ENCODE results near the gene GPR87. TPM values are rescaled to one million over a fixed set of nuclear protein-coding genes. Genes with fewer than 3 reads are reported as not detected.
A peak's percentile ranks its signal among the peaks of the same experiment; 100 is the strongest.

Gene GPR87
- total RNA-seq, 2 donors from 2014 or later: 0.70 to 2.2 TPM

GRCh38 chr3:151329363-151329762, 12.7 kb upstream of the GPR87 start, which contains the start of gene P2RY13:
Gene P2RY13, minus strand, starts transcription at chr3:151329549. Its CDS starts 21 bp downstream, at chr3:151329528.
- peaks cover 17% of the 10 kb centered on the region for H3K4me1 Mint-ChIP-seq (ENCODE audit: low read depth)
- H3K36me3 Mint-ChIP-seq (ENCODE audit: insufficient read depth in 2 of 2): no peaks in the 10 kb centered on the region
- no peak within 1 kb of the TSS for H3K27ac Mint-ChIP-seq
- no peaks in the 10 kb centered on the region for H3K9me3 Mint-ChIP-seq
- peak within 1 kb of the TSS; percentile 54 to 63 for H3K4me3 Mint-ChIP-seq
- peaks cover 23% of the 10 kb centered on the region for H3K27me3 Mint-ChIP-seq (ENCODE audit: low read depth)
- DNase-seq (no peak), ATAC-seq (replicated peaks in 1 of 2) (no peak)

GRCh38 chr3:151328298-151328995, 11.8 kb upstream of the GPR87 start:
- peak; percentile 81 to 87 for ATAC-seq (replicated peaks in 1 of 2)
- no peaks in the 10 kb centered on the region for H3K36me3 Mint-ChIP-seq (ENCODE audit: insufficient read depth in 2 of 2)
- H3K9me3 Mint-ChIP-seq: peaks cover 1% of the 10 kb centered on the region in 2 donors
- H3K27me3 Mint-ChIP-seq (ENCODE audit: low read depth): peaks cover 31% of the 10 kb centered on the region
- peak; percentile 30 to 40 for DNase-seq
- H3K4me3 Mint-ChIP-seq: peak overlapping the region; percentile 54 to 63
- no peak overlapping the region for H3K27ac Mint-ChIP-seq
- H3K4me1 Mint-ChIP-seq (ENCODE audit: low read depth): peaks cover 26% of the 10 kb centered on the region

- DNase-seq: no peak
- H3K9me3 Mint-ChIP-seq: peaks cover 1 to 4% of the 10 kb centered on the region in 2 donors
- peaks cover 39% of the 10 kb centered on the region for H3K27me3 Mint-ChIP-seq (ENCODE audit: low read depth)
- H3K27ac Mint-ChIP-seq: no peak overlapping the region
- peak overlapping the region in 1 of 2 donors; percentile 63 for H3K4me3 Mint-ChIP-seq
- ATAC-seq (replicated peaks in 1 of 2): no peak
- peaks cover 0 to 3% of the 10 kb centered on the region in 2 donors for H3K36me3 Mint-ChIP-seq (ENCODE audit: insufficient read depth in 2 of 2)
- H3K4me1 Mint-ChIP-seq (ENCODE audit: low read depth): peaks cover 28% of the 10 kb centered on the region
These were observed 11.1 kb upstream of the GPR87 start for GRCh38 chr3:151327571-151328198.

GRCh38 chr3:151322511-151322910, 5.9 kb upstream of the GPR87 start:
- Mint-ChIP-seq H3K4me1 (ENCODE audit: low read depth) (peaks cover 46% of the 10 kb centered on the region), H3K27ac (no peak overlapping the region), H3K27me3 (ENCODE audit: low read depth) (peaks cover 26% of the 10 kb centered on the region), H3K9me3 (peaks cover 1 to 4% of the 10 kb centered on the region in 2 donors), H3K4me3 (no peak overlapping the region), H3K36me3 (ENCODE audit: insufficient read depth in 2 of 2) (peaks cover 0 to 6% of the 10 kb centered on the region in 2 donors)
- DNase-seq (no peak), ATAC-seq (replicated peaks in 1 of 2) (no peak)

GRCh38 chr3:151321526-151321925, 4.9 kb upstream of the GPR87 start:
- H3K36me3 Mint-ChIP-seq (ENCODE audit: insufficient read depth in 2 of 2): peaks cover 0 to 6% of the 10 kb centered on the region in 2 donors
- peaks cover 47% of the 10 kb centered on the region for H3K4me1 Mint-ChIP-seq (ENCODE audit: low read depth)
- H3K4me3 Mint-ChIP-seq: peak overlapping the region in 1 of 2 donors; percentile 46
- no peak for DNase-seq
- no peak for ATAC-seq (replicated peaks in 1 of 2)
- H3K9me3 Mint-ChIP-seq: peaks cover 1 to 4% of the 10 kb centered on the region in 2 donors
- H3K27me3 Mint-ChIP-seq (ENCODE audit: low read depth): peaks cover 23% of the 10 kb centered on the region
- peak overlapping the region; percentile 72 for H3K27ac Mint-ChIP-seq

- Mint-ChIP-seq H3K4me1 (ENCODE audit: low read depth) (peaks cover 61% of the 10 kb centered on the region), H3K4me3 (peak overlapping the region in 1 of 2 donors; percentile 64), H3K9me3 (peaks cover 1 to 4% of the 10 kb centered on the region in 2 donors), H3K36me3 (ENCODE audit: insufficient read depth in 2 of 2) (peaks cover 0 to 6% of the 10 kb centered on the region in 2 donors), H3K27ac (peak overlapping the region; percentile 90), H3K27me3 (ENCODE audit: low read depth) (peaks cover 18% of the 10 kb centered on the region)
- ATAC-seq (replicated peaks in 1 of 2) (no peak), DNase-seq (no peak)
These were observed 3.5 kb upstream of the GPR87 start for GRCh38 chr3:151320131-151320530.

GRCh38 chr3:151319628-151320027, 3.0 kb upstream of the GPR87 start:
- peaks cover 65% of the 10 kb centered on the region for H3K4me1 Mint-ChIP-seq (ENCODE audit: low read depth)
- no peak for ATAC-seq (replicated peaks in 1 of 2)
- H3K27ac Mint-ChIP-seq: peak overlapping the region; percentile 90
- H3K27me3 Mint-ChIP-seq (ENCODE audit: low read depth): peaks cover 22% of the 10 kb centered on the region
- H3K9me3 Mint-ChIP-seq: peaks cover 1 to 4% of the 10 kb centered on the region in 2 donors
- DNase-seq: no peak
- H3K4me3 Mint-ChIP-seq: peak overlapping the region; percentile 35 to 64
- peaks cover 0 to 6% of the 10 kb centered on the region in 2 donors for H3K36me3 Mint-ChIP-seq (ENCODE audit: insufficient read depth in 2 of 2)

GRCh38 chr3:151318991-151319390, 2.4 kb upstream of the GPR87 start:
- Mint-ChIP-seq H3K27me3 (ENCODE audit: low read depth) (peaks cover 19% of the 10 kb centered on the region), H3K4me3 (no peak overlapping the region), H3K9me3 (peaks cover 1 to 4% of the 10 kb centered on the region in 2 donors), H3K36me3 (ENCODE audit: insufficient read depth in 2 of 2) (peaks cover 0 to 6% of the 10 kb centered on the region in 2 donors), H3K27ac (peak overlapping the region; percentile 90), H3K4me1 (ENCODE audit: low read depth) (peaks cover 62% of the 10 kb centered on the region)
- DNase-seq: no peak
- no peak for ATAC-seq (replicated peaks in 1 of 2)

GRCh38 chr3:151318313-151318712, 1.7 kb upstream of the GPR87 start:
- peaks cover 0 to 6% of the 10 kb centered on the region in 2 donors for H3K36me3 Mint-ChIP-seq (ENCODE audit: insufficient read depth in 2 of 2)
- DNase-seq: no peak
- peak overlapping the region in 1 of 2 donors; percentile 54 for H3K4me3 Mint-ChIP-seq
- peak overlapping the region; percentile 56 for H3K27ac Mint-ChIP-seq
- H3K27me3 Mint-ChIP-seq (ENCODE audit: low read depth): peaks cover 12% of the 10 kb centered on the region
- ATAC-seq (replicated peaks in 1 of 2): no peak
- peaks cover 55% of the 10 kb centered on the region for H3K4me1 Mint-ChIP-seq (ENCODE audit: low read depth)
- peaks cover 0 to 2% of the 10 kb centered on the region in 2 donors for H3K9me3 Mint-ChIP-seq

GRCh38 chr3:151315846-151316245, 774 bp downstream of the GPR87 start:
- H3K4me3 Mint-ChIP-seq: peak overlapping the region; percentile 60 to 88
- H3K27ac Mint-ChIP-seq: peak overlapping the region; percentile 97
- H3K36me3 Mint-ChIP-seq (ENCODE audit: insufficient read depth in 2 of 2): no peaks in the 10 kb centered on the region
- peaks cover 6% of the 10 kb centered on the region for H3K27me3 Mint-ChIP-seq (ENCODE audit: low read depth)
- ATAC-seq (replicated peaks in 1 of 2) (no peak), DNase-seq (no peak)
- peaks cover 44% of the 10 kb centered on the region for H3K4me1 Mint-ChIP-seq (ENCODE audit: low read depth)
- no peaks in the 10 kb centered on the region for H3K9me3 Mint-ChIP-seq

- no peak for ATAC-seq (replicated peaks in 1 of 2)
- Mint-ChIP-seq H3K27ac (peak overlapping the region; percentile 97), H3K4me3 (peak overlapping the region; percentile 25 to 88), H3K4me1 (ENCODE audit: low read depth) (peaks cover 37% of the 10 kb centered on the region), H3K9me3 (no peaks in the 10 kb centered on the region), H3K36me3 (ENCODE audit: insufficient read depth in 2 of 2) (no peaks in the 10 kb centered on the region), H3K27me3 (ENCODE audit: low read depth) (peaks cover 6% of the 10 kb centered on the region)
- DNase-seq: no peak
These were observed 1.5 kb downstream of the GPR87 start for GRCh38 chr3:151315136-151315535.

GRCh38 chr3:151314593-151314992, 2.0 kb downstream of the GPR87 start:
- Mint-ChIP-seq H3K9me3 (no peaks in the 10 kb centered on the region), H3K27me3 (ENCODE audit: low read depth) (peaks cover 6% of the 10 kb centered on the region), H3K27ac (peak overlapping the region; percentile 97), H3K4me3 (peak overlapping the region in 1 of 2 donors; percentile 88), H3K4me1 (ENCODE audit: low read depth) (peaks cover 33% of the 10 kb centered on the region), H3K36me3 (ENCODE audit: insufficient read depth in 2 of 2) (no peaks in the 10 kb centered on the region)
- DNase-seq (no peak), ATAC-seq (replicated peaks in 1 of 2) (no peak)

GRCh38 chr3:151314137-151314536, 2.5 kb downstream of the GPR87 start:
- DNase-seq (no peak), ATAC-seq (replicated peaks in 1 of 2) (no peak)
- Mint-ChIP-seq H3K4me3 (peak overlapping the region in 1 of 2 donors; percentile 31), H3K27ac (no peak overlapping the region), H3K9me3 (no peaks in the 10 kb centered on the region), H3K36me3 (ENCODE audit: insufficient read depth in 2 of 2) (no peaks in the 10 kb centered on the region), H3K4me1 (ENCODE audit: low read depth) (peaks cover 35% of the 10 kb centered on the region), H3K27me3 (ENCODE audit: low read depth) (peaks cover 6% of the 10 kb centered on the region)

Data from activated T-cell treated with anti-CD3 and anti-CD28 coated beads, Interleukin-2, amount 50 U/mL, for 72 hours (primary cell).